GM10266 (cell line): ENCODE results near the gene FJX1.

Experiments used
- DNase-seq: peaks from one replicate; pipeline ENCODE4 v3.0.0; 2012; ENCODE audit errors: extremely low spot score
- CTCF ChIP-seq: IDR thresholded peaks from 2 replicates; pipeline ENCODE4 v1.5.1; 2012; ENCODE audit warnings: mild to moderate bottlenecking, low read depth; ENCODE audit not compliant: control insufficient read depth, insufficient read depth; ENCODE audit errors: missing control alignments

The FJX1 gene

GRCh38 chr11:35624316-35624715 is 6.1 kb downstream of the FJX1 start:
- TF ChIP-seq CTCF = no peak
- DNase-seq = no peak

- no peak for DNase-seq
- no peak for TF ChIP-seq CTCF
These were observed 6.5 kb downstream of the FJX1 start for GRCh38 chr11:35624781-35625180.

GRCh38 chr11:35626501-35626900 is 8.2 kb downstream of the FJX1 start:
- no peak for DNase-seq
- no peak for TF ChIP-seq CTCF

- no peak for TF ChIP-seq CTCF
- DNase-seq = no peak
These were observed 11.3 kb downstream of the FJX1 start for GRCh38 chr11:35629511-35629910.

- no peak for TF ChIP-seq CTCF
These were observed 11.7 kb downstream of the FJX1 start for GRCh38 chr11:35629914-35630313.

GRCh38 chr11:35631891-35632290 is 13.6 kb downstream of the FJX1 start:
- DNase-seq = no peak

More at GRCh38 chr11:35629914-35630313, 11.7 kb downstream of the FJX1 start:
- no peak for DNase-seq

GRCh38 chr11:35632301-35632700 is 14.0 kb downstream of the FJX1 start:
- no peak for TF ChIP-seq CTCF
- DNase-seq = no peak

More at GRCh38 chr11:35631891-35632290, 13.6 kb downstream of the FJX1 start:
- TF ChIP-seq CTCF = no peak
